ENCODE data around the gene APLP2. TPM values are rescaled to one million over a fixed set of nuclear protein-coding genes. Genes with fewer than 3 reads are reported as not detected.

APLP2 gene
- polyA plus RNA-seq, 1 donor from 2014 or later: 226 TPM

GRCh38 chr11:130167146-130167545 lies 97.5 kb downstream of the APLP2 start:
- no peaks in the 10 kb centered on the region for H4K20me1 ChIP-seq (ENCODE audit: insufficient read depth)
- TF ChIP-seq RAD21 (conservative IDR thresholded peaks at IDR 0.05) (no peak), TAF1 (IDR thresholded peaks at IDR 0.05; ENCODE audit: low read depth) (no peak), REST (IDR thresholded peaks at IDR 0.05; ENCODE audit: borderline replicate concordance) (no peak), MXI1 (conservative IDR thresholded peaks at IDR 0.05; ENCODE audit: poor library complexity, severe bottlenecking) (no peak), POLR2AphosphoS5 (IDR thresholded peaks at IDR 0.05) (no peak), EP300 (conservative IDR thresholded peaks at IDR 0.05; ENCODE audit: poor library complexity, severe bottlenecking) (no peak), CTCF (IDR thresholded peaks at IDR 0.05; ENCODE audit: poor library complexity, severe bottlenecking) (no peak)
- H3K79me2 ChIP-seq (replicated peaks; ENCODE audit: insufficient read depth, low read length): no peaks in the 10 kb centered on the region
- no peak overlapping the region for H2AFZ ChIP-seq (ENCODE audit: low read depth, low read length)
- no peaks in the 10 kb centered on the region for H3F3A ChIP-seq (ENCODE audit: insufficient read depth, low read length, poor library complexity, severe bottlenecking)
- H3K36me3 ChIP-seq (ENCODE audit: insufficient read depth, low read length): no peaks in the 10 kb centered on the region
- no peak overlapping the region for H3K27ac ChIP-seq (ENCODE audit: low read length)
- no peaks in the 10 kb centered on the region for H3K9me3 ChIP-seq (ENCODE audit: low read length)
- H3K4me2 ChIP-seq (ENCODE audit: low read length): no peak overlapping the region
- H3K27me3 ChIP-seq (ENCODE audit: insufficient read depth, low read depth, low read length): peaks cover 6% of the 10 kb centered on the region
- H3K4me3 ChIP-seq (ENCODE audit: low read length): no peak overlapping the region
- no peak overlapping the region for H3K9ac ChIP-seq (ENCODE audit: low read length)
- no peaks in the 10 kb centered on the region for H3K9me2 ChIP-seq (ENCODE audit: insufficient read depth, low read length)

- H4K20me1 ChIP-seq (ENCODE audit: insufficient read depth): no peaks in the 10 kb centered on the region
Measured at GRCh38 chr11:130168105-130168504, 98.4 kb downstream of the APLP2 start.

More at GRCh38 chr11:130168105-130168504, 98.4 kb downstream of the APLP2 start:
- Histone ChIP-seq H3K4me3 (ENCODE audit: low read length) (no peak overlapping the region), H3K79me2 (replicated peaks; ENCODE audit: insufficient read depth, low read length) (no peaks in the 10 kb centered on the region), H2AFZ (ENCODE audit: low read depth, low read length) (no peak overlapping the region), H3K27me3 (ENCODE audit: insufficient read depth, low read depth, low read length) (no peaks in the 10 kb centered on the region), H3K9ac (ENCODE audit: low read length) (no peak overlapping the region), H3F3A (ENCODE audit: insufficient read depth, low read length, poor library complexity, severe bottlenecking) (no peaks in the 10 kb centered on the region), H3K27ac (ENCODE audit: low read length) (no peak overlapping the region), H3K9me3 (ENCODE audit: low read length) (no peaks in the 10 kb centered on the region), H3K4me2 (ENCODE audit: low read length) (no peak overlapping the region), H3K9me2 (ENCODE audit: insufficient read depth, low read length) (no peaks in the 10 kb centered on the region), H3K36me3 (ENCODE audit: insufficient read depth, low read length) (no peaks in the 10 kb centered on the region)
- TF ChIP-seq TAF1 (IDR thresholded peaks at IDR 0.05; ENCODE audit: low read depth) (no peak), POLR2AphosphoS5 (IDR thresholded peaks at IDR 0.05) (no peak), EZH2 (IDR thresholded peaks at IDR 0.05; ENCODE audit: borderline replicate concordance, insufficient read depth, low read length, poor library complexity, severe bottlenecking) (no peak), RAD21 (conservative IDR thresholded peaks at IDR 0.05) (no peak), MXI1 (conservative IDR thresholded peaks at IDR 0.05; ENCODE audit: poor library complexity, severe bottlenecking) (no peak), CTCF (IDR thresholded peaks at IDR 0.05; ENCODE audit: poor library complexity, severe bottlenecking) (no peak), SMC3 (conservative IDR thresholded peaks at IDR 0.05; ENCODE audit: poor library complexity) (no peak), EP300 (conservative IDR thresholded peaks at IDR 0.05; ENCODE audit: poor library complexity, severe bottlenecking) (no peak), REST (IDR thresholded peaks at IDR 0.05; ENCODE audit: borderline replicate concordance) (no peak)

All from neural cell (in vitro differentiated cells).